HK-2 (cell line): ENCODE data around the gene SCLY.
"Not testable (repeated sequence)": the region's sequence is repeated elsewhere in the genome, so short reads cannot be mapped to it uniquely, and the experiment has no call there.

Experiments
- DNase-seq: peaks from one replicate; pipeline ENCODE4 v3.0.0-alpha.2; 2018; ENCODE audit not compliant: unreplicated experiment

Gene SCLY, protein sequence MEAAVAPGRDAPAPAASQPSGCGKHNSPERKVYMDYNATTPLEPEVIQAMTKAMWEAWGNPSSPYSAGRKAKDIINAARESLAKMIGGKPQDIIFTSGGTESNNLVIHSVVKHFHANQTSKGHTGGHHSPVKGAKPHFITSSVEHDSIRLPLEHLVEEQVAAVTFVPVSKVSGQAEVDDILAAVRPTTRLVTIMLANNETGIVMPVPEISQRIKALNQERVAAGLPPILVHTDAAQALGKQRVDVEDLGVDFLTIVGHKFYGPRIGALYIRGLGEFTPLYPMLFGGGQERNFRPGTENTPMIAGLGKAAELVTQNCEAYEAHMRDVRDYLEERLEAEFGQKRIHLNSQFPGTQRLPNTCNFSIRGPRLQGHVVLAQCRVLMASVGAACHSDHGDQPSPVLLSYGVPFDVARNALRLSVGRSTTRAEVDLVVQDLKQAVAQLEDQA

DNA sequence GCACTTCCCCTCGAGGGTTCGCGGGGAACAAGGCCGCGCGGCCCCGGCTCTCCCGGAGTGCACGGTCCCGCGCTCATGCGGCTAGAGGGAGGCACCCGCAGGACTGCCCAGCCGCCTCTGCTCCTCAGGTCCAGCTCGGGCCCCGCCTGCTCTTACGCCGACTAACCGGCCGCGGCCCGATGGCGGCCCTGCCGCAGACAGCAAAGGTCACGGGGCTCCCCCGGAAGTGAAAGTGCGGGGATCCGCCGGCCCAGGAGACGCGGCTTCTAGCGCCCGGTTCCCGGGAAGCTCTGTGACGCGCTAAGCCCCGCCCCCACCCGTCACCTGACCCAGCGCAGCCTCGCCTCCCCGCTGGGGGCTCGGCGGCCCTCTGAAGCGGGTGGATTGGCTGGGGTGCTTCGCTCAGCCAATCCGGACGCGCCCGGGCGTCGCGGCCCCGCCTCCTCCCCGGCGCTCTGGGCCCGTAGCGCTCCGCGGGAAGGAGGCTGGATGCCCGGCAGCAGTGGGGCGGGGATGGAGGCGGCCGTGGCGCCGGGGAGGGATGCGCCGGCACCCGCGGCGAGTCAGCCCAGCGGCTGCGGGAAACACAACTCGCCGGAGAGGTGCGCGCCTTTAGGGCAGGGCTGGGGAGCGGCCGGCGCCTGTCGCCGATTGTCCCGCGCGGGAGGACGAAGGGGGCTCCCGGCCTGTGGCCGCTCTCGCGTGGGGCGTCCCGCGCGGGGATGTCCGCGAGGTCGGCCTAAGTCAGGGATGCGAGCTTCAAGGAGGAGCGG lies at the start of gene SCLY:
Gene SCLY (plus strand): TSS at position 460 of the 773 bp plus-strand sequence. CDS start 54 bp downstream, at position 514.
- DNase-seq: peak; percentile 98

DNA sequence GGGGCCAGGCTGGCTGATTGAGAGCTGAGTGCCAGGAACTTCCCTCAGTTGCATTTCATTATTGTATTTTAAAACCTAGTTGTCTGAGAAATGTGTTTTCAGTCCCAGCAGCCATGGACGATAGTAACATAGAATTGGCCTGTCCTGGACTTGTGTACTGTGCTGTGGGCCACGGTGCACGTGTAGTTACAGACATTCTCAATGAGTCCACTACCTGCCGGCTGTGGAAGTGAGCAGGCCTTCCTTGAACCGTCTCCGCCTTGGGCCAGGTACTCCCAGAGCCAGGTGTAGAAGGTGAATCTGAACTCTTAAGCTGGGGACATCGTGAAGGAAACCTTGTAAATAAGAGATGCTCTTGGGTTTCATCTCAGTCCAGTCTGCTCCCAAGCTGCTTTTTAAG lies 47.0 kb upstream of the SCLY start:
- DNase-seq: no peak

DNA sequence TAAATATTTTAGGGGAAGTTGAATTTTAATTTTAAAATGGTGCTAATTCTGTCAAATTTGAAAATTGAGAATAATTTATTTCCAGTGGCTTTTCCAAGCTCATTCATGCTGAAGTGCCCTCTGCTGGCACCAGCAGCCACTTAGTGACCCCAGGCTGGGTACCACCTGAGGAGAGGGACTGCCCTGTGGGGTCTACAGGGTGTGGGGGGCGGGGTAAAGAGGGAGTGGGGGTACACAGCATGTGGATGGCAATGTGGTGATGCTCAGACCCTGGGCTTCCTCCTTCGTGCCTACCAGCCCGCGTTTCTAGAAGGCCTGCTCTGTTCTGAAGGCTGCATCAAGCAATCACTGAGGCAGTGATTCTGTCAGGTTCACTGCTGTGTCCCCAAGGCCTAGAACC lies 45.1 kb upstream of the SCLY start:
- no peak for DNase-seq

DNA sequence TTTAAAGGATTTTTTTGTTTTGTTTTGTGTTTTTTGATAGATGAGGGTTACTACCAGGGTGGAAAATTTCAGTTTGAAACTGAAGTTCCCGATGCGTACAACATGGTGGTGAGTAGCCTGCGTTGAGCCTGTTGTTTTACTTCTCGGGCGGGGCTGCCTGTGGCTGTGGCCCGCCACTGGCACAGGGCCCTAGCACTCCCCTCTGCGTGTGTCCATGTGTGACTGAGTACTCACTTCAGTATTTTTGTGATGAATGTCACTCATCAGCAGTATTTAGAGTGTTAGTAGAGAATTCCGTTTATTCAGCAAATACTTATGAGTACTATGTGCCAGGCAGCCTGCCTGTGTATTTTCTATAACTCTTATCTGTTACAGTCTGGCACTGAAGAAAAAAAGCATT lies 44.3 kb upstream of the SCLY start:
- DNase-seq: no peak

DNA sequence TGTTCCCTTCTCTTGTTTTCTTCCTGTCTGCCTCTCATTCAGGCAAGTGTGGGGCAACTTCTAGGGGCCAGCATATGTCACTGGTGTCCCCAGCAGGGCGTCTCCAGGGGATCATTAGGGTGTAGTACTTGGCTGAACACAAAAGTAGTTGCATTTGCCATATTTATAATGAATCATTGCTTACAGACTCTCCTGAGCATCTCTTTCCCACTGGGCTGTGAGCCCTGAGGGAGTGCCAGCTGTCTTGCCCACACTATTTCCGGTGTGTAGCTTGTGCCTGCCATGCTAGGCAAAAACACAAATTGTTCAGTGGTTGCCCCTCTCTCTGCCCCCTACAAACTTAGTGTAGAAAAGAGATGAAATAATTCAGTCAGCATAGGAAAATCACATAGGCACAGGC lies 40.8 kb upstream of the SCLY start:
- no peak for DNase-seq

DNA sequence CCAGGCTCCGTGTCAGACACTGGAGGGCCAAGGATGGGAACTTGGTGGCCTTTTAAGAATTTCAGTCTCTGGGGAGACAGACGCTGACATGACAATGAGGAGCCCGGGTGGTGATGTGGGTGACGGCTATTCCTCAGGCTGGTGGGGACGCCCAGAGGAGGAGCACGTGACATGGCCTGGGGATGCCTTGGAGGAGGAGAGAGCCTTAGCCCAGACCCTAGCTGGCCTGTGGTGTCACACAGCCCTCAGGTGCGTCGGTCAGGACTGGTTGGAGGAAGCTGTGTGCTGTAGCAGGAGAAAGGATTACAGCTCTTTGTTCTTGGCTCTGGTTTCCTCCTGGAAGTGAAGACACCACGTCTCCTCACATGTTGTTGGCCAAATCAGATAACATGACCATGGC lies 40.0 kb upstream of the SCLY start:
- no peak for DNase-seq

DNA sequence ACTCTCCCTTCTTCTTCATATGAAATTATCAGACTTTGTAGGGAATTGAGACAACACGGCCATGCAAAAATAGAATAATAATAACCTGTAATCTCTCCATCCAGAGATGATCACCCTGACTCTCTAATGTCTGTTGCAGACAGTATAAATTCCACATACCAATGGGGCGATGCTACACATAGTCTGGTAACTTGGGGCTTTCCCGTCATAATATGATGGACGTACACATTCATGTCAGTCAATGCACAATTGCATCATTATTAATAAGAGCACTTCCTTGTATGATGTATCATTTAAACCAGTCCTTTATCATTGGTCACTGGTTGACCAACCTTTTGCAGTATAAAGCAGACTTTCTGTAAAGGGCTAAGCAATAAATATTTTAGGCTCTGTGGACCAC lies 39.5 kb upstream of the SCLY start:
- no peak for DNase-seq

DNA sequence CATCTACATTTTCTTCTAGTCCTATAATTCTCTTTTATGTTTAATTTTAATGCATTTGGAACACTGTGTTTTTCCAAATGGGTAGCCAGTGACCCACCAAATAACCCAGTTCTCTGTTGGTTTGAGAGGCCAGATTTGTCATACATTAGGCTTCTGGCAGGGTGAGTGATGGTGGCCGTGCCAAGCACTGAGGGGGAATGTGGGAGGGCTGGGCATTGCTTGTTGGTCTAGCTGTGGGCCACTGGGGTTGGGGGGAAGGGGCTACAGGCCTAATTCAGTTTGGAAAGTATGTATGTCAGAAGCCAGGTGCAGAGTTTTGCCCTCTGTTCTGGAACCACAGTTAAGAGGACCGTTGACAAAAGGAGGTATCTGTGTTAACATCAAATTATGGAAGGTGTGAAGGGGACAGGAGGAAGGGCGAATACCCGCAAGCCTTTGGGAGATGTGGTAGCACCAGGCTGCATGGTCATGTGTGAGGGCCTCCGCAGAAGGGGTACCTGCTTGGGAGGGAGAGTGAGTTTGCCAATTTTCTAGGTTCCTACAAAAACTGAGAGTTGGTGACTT lies 38.1 kb upstream of the SCLY start:
- DNase-seq: no peak

DNA sequence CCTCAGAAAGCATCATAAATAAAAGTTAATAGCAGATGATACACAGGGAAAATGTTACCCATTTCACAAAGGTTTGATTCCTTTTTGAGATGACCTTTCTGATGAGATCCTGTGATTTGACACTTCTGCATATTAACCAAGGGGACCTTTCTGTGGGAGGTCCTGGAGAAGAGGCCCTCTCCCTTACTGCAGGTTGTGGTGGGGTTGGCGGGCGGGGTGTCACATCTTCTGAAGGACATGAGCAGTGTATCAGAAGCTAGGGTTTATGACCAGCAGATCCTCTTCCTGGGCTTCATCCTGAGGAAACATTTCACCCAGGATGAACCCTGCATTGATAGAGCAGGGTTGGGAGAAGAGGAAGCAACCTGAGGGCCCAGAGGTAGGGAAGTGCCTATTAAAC lies 37.2 kb upstream of the SCLY start:
- DNase-seq: no peak

DNA sequence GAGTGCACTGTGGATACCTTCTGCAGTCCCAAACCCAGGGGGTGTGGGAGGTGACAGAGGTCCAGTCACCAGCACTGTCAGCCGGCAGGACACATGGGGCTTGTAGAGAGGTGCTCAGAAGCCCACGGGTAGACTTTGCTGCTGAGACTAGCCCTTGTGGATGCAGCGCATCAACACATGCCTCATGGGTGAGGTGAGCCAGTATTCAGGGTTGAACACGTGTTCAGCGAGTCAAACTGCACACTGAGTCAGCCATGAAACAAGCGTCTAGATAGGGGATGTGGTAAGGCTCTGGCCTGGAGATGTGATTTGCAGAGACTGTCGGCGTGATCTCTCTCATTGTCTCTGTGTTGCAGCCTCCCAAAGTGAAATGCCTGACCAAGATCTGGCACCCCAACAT lies 35.8 kb upstream of the SCLY start:
- no peak for DNase-seq

DNA sequence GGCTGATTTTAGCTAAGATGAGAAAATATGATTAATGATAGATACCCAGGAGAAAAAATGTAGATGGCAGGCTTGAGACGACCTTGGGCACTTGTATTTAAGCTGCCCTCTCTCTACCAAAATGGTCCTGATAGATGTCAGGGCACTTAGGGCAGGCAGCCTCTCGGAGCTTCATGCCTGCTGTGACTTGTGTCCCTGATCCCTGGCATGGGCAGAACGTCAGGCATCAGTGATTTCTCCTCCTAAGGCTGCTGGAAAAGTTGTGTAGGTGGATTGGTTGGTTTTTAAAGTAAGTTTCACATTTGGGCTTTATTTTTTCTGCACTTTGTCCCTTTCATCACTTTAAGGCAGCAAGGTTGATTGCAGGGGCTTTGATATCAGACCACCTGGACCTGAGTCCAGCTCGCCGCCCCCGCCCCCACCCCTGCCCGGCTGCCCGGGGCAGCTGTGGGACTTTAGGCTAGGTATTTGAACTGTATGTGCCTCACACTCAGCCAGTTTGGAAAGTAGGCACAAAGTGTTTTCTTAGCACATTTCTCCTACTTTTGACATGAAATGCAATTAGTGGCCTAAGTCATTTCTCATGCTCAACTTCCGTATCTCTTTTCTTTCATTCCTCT lies 35.0 kb upstream of the SCLY start:
- DNase-seq: no peak

DNA sequence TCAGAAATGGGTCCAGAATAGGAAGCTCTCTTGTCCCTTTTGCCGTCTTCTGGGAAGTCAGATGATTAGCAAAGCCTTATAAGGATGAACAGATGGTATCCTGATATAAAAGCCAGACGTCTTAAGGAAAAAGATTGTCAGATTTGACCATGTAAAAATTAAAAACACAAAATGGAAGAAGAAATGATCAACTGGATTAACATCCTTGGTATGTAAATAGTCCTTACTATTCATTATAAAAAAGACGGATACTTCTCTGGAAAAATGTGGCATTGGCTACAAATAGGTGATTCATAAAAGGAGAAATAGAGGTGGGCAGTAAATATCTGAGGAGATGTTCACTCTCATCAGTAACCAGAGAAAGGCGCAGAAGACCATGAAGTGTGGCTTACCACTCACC lies 33.7 kb upstream of the SCLY start:
- no peak for DNase-seq

DNA sequence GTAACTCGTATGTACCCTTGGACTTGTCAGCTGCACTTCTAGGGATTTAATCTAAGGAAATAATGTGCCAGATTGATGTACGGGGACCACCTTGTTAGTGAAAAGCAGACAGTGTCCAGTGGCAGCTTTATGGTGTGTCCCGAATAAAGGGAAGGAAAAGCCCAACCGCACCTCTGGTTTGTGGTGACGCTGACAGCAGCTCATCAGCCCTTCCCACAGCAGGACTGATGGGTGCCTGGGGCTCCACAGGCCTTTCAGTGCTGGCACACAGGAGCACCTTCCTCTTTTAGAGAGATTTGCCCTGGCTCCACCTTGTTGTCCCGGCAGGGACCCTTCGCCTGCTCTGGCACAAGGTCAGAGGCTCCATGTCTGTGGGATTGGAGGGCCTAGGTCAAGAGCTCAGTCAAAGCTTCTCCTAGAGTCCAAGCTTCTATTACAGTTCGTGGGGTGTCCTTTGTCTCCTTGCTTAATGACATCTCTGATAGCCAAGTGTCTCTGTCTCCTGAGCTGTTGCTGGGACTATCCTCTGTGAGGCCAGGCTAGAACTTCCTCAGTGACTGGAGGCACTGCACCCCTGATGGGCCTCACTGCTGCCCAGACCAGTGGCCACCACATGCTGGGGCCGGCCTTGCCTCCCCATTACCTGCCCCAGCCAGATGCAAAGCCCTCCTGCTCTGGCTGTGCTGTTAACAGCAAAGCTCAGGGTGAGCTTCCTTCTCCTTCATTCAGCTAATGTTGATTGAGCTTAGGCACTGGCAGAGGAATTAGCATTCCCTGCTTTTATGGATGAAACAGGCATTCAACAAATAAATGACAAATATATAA lies 33.0 kb upstream of the SCLY start:
- no peak for DNase-seq

DNA sequence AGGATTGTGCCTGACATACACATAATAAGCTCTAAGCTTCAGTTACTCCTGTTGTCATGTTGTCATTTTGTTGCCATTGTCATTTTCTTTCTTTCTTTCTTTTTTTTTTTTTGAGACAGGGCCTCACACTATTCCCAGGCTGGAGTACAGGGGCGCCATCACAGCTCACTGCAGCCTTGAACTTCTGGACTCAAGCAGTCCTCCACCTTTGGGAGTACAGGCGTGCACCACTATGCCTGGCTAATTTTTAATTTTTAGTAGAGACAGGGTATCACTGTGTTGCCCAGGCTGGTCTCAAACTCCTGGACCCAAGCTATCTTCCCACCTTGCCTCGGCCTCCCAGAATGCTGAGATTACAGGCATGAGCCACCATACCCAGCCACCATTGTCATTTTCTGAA lies 30.9 kb upstream of the SCLY start:
- no peak for DNase-seq

DNA sequence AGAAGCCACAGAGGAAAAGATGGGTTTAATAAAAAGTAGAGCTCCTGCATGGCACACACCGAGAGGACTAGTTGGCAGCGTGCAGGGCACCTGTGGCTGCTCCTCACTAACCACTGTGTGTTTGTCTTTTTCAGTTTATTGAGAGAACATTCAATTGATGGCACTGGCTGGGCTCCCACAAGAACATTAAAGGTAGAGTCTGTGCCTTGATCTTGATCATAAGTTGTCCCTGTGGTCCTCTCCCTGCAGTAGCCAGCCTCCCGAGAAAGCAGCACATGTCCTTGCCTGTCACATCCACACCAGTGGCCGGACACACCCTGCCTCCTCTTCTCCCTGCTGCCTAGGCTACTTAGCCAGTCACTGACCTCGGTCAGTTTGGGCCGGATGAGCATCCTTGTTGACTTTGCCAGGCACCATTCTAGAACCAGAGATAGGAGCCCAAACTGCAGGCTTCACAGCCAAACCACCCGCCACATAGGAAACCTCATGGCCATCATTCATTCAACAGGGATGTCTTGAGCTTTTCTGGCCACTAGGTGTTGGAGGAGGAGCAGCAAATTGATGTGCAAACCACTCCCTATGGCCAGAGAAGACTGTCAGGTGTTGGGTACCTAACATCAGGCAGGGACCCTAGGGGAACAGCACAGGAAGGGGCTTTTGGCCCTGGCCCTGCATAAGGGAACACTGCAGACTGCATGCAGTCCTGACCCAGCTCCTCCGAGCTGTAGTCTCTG lies 30.2 kb upstream of the SCLY start:
- no peak for DNase-seq

DNA sequence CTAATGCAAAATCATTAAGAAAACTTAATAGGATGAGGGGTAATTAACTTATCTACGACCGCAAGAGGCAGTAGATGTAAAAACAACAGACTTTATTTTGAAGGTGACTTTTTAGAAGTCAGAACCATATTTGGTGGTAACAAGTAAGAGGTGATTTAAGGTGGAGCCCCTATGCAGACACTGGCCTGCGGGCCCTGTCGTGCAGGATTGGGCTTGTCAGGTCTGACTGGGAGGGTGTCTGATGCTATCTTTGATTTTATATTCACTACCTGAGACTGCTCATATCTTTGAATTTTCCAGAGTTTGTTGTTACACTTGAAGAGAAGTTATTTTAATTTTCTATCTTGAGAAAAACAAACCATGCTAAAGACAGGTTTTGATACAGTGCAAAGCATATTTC lies 29.1 kb upstream of the SCLY start:
- no peak for DNase-seq

DNA sequence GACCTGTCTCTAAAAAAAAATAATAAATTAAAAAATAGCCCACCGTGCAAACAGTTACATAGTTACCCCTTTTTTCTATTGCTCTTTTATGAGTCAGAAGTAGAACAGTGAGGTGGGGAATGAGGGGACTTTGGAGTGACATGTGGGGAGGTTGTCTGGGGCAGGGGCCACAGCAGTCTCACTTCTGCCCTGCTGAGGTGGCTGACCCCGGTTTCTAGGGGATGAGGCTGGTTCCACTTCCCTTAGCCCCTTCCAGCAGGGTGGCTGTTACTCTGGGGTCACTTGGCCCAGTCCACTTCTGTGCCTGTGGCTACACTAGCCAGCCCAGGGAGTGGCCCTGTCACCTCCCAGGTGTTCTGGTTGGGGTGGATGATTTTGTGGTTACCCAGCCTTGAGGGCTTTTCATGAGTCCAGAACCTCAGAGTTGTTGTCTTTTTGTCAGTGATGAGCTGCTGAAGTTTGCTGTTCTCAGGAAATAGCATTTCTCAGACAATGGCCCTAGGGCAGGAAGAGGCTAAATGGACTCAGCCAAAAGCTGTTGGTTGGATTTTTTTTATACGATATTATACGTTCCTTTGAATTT lies 28.0 kb upstream of the SCLY start:
- DNase-seq: no peak

DNA sequence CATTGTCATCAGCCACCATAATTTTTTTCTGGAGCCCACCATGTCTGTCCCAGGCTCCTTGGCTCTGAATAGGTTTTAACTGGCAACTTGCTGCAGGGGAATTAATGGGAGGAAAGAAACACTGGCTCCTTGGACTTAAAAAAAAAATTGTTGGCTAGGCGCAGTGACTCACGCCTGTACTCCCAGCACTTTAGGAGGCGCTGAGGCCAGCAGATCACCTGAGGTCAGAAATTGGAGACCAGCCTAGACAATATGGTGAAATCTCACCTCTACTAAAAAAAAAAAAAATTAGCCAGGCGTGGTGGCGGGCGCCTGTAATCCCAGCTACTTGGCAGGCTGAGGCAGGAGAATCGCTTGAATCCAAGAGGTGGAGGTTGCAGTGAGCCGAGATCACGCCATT lies 26.8 kb upstream of the SCLY start:
- DNase-seq: not testable (repeated sequence)

DNA sequence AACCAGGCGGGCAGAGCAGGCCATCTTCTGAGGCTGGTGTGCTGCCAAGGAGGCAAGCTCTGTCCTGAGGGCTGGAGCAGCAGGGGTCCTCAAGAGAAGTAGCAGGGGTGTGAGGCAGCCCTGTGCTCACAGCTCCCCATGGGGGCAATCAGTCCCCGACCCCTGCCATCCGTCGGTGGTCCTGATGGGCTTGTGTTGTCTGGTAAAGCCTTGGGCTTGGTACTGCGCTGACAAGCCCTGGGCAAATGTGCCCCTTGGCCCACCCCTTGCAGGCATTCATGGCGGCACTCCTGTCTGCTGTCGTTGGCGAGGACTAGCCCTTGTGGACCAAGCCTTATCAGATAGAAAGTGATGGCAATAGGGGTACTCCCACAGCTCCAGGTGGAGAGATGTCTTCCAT lies 22.6 kb upstream of the SCLY start:
- no peak for DNase-seq

DNA sequence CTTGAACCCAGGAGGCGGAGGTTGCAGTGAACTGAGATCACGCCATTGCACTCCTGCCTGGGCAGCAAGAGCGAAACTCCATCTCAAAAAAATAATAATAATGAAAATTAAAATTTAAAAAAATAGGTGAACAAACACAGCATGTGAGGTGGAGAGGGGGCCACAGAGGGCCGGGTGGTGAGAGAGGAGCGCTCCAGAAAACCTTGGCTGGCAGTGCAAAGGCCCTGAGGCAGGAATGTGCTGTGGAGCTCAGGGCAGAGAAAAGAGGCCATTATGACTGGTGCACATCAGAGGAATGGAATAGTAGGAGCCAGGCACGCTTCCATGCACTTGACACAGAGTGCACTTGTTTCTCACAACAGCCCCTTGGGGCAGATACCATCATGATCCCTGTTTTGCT lies 21.6 kb upstream of the SCLY start:
- no peak for DNase-seq

DNA sequence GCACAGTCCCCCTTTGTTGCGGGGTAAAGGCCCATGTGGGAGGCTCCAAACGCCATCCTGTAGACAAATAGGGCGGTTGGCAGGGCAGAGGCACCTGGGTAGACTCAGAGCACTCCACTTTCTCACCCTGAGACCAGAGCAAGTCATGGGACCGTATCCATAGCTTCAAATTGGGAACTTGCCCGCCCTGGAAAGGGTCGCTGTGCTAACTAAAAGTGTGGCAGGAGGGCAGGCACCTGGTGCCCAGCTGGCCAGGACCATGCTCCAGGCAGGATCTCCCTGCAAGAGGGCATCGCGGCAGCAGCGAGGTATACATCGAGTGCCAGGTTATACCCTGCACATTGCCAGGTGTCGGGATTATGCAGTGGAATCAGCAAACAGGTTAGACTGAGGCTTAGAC lies 20.8 kb upstream of the SCLY start:
- DNase-seq: no peak
